HepG2 (cell line): ENCODE data around the gene PMS1. TPM values are rescaled to one million over a fixed set of nuclear protein-coding genes. Genes with fewer than 3 reads are reported as not detected.

Experiments
- ATAC-seq: fragments of 200-7000 bp; cut with Tn5 transposase; 3 replicates; pipeline ENCODE4 v1.9.1; 2020; ENCODE audit warnings: mild to moderate bottlenecking, moderate library complexity
- BruUV-seq: library from RNA; stranded (reverse); fragments of 400-500 nt; replicated peaks from 2 replicates; lab custom pipeline; 2021; lab: Mats Ljungman, UMichigan
- CTCF ChIA-PET: fragments of 300-600 bp; formaldehyde crosslinking; extraction: SDS; loops from one replicate; lab custom pipeline; 2021; ENCODE audit warnings: low total read pairs, inconsistent platforms, low intra/inter-chr PET ratio; lab: Yijun Ruan, JAX
- POLR2A ChIA-PET: fragments of 350-600 bp; sonication (Branson Sonifier 250); formaldehyde crosslinking; loops from one replicate; lab custom pipeline; 2020; ENCODE audit warnings: antibody characterized with exemption, inconsistent platforms; lab: Yijun Ruan, JAX
- DNase-seq: peaks from one replicate; pipeline ENCODE4 v3.0.0-alpha.2; 2015; ENCODE audit warnings: low spot score
- FAIRE-seq: peaks from 3 replicates; lab custom pipeline; 2011; peaks lifted over from hg19 to GRCh38; lab: Jason Lieb, UNC
- H2AFZ ChIP-seq: one replicate; pipeline ENCODE4 v1.6.1; 2011; ENCODE audit warnings: low read length, inconsistent platforms
- H3K27ac ChIP-seq: fragments of 300-600 bp; 3 replicates; pipeline ENCODE4 v1.8.0; 2011; ENCODE audit warnings: mixed run types, mild to moderate bottlenecking, mixed read lengths, low read length, inconsistent platforms; ENCODE audit not compliant: insufficient read depth; ENCODE audit errors: extremely low read length
- H3K27me3 ChIP-seq, 2 experiments: fragments of 200-600 bp in 1 of 2; 2 replicates in 1 of 2; 3 replicates in 1 of 2; pipeline versions ENCODE4 v1.6.0 to v1.8.0; 2011; ENCODE audit warnings: low read length in 2 of 2, mild to moderate bottlenecking in 2 of 2, moderate library complexity in 2 of 2, inconsistent platforms in 1 of 2; ENCODE audit not compliant: insufficient read depth in 2 of 2, control insufficient read depth in 1 of 2
- H3K36me3 ChIP-seq, 2 experiments: fragments of 200-600 bp in 1 of 2; replicated peaks in 1 of 2; 2 replicates in 1 of 2; 3 replicates in 1 of 2; pipeline versions ENCODE4 v1.5.1 to v1.8.0; 2011; ENCODE audit warnings: low read length in 2 of 2, inconsistent platforms in 1 of 2; ENCODE audit not compliant: insufficient read depth in 2 of 2, control insufficient read depth in 1 of 2
- H3K4me1 ChIP-seq: 2 replicates; pipeline ENCODE4 v1.5.1; 2012; ENCODE audit warnings: low read length, inconsistent platforms; ENCODE audit not compliant: insufficient read depth
- H3K4me2 ChIP-seq: 2 replicates; pipeline ENCODE4 v1.6.0; 2011; ENCODE audit warnings: low read depth, low read length, inconsistent platforms
- H3K4me3 ChIP-seq, 3 experiments: fragments of 200-600 bp in 1 of 3; sonication (generic), shearing (Covaris generic) in 1 of 3; replicated peaks in 1 of 3; 2 replicates each; pipeline ENCODE4 v1.5.1; 2011 to 2016; ENCODE audit warnings: low read length in 3 of 3, inconsistent platforms in 2 of 3, low read depth in 2 of 3, mild to moderate bottlenecking in 2 of 3, control low read depth in 1 of 3, mixed read lengths in 1 of 3; ENCODE audit not compliant: insufficient read depth in 1 of 3
- H3K79me2 ChIP-seq: one replicate; pipeline ENCODE4 v1.6.1; 2011; ENCODE audit warnings: low read length, inconsistent platforms; ENCODE audit not compliant: insufficient read depth
- H3K9ac ChIP-seq: 2 replicates; pipeline ENCODE4 v1.6.0; 2011; ENCODE audit warnings: mild to moderate bottlenecking, low read depth, low read length, inconsistent platforms; ENCODE audit not compliant: insufficient read depth
- H3K9me3 ChIP-seq: 2 replicates; pipeline ENCODE4 v1.5.1; 2012; ENCODE audit warnings: mild to moderate bottlenecking, low read length
- H4K20me1 ChIP-seq: 2 replicates; pipeline ENCODE4 v1.6.0; 2011; ENCODE audit warnings: inconsistent platforms, mild to moderate bottlenecking, low read length, moderate library complexity; ENCODE audit not compliant: insufficient read depth
- ARHGAP35 ChIP-seq: sonication (generic); formaldehyde crosslinking; IDR thresholded peaks from 2 replicates; pipeline ENCODE4 v1.9.0; 2022; ENCODE audit warnings: mild to moderate bottlenecking, inconsistent platforms, moderate library complexity, missing genetic modification reagents, borderline replicate concordance
- BCL6 ChIP-seq: IDR thresholded peaks from 2 replicates; pipeline ENCODE4 v1.6.1; 2016; ENCODE audit warnings: missing genetic modification reagents, missing compliant biosample characterization
- MTF1 ChIP-seq: sonication (generic); formaldehyde crosslinking; IDR thresholded peaks from 2 replicates; pipeline ENCODE4 v1.5.0; 2020; ENCODE audit warnings: missing genetic modification reagents
- RBM22 ChIP-seq: fragments of 200-400 bp; formaldehyde crosslinking; optimal IDR thresholded peaks from 2 replicates; pipeline ENCODE3; 2017; ENCODE audit warnings: mild to moderate bottlenecking, low read length, moderate library complexity
- SALL1 ChIP-seq: sonication (generic); formaldehyde crosslinking; IDR thresholded peaks from 2 replicates; pipeline ENCODE4 v1.8.0; 2022; ENCODE audit warnings: mild to moderate bottlenecking, missing genetic modification reagents
- SP5 ChIP-seq: IDR thresholded peaks from 2 replicates; pipeline ENCODE4 v1.6.1; 2016; ENCODE audit warnings: low read depth, borderline replicate concordance
- ZNF644 ChIP-seq: IDR thresholded peaks from 2 replicates; pipeline ENCODE4 v1.6.1; 2016; ENCODE audit warnings: low read depth
- WGBS: methylation state at CpG from one replicate; pipeline ENCODE4 v1.1.6; 2017; ENCODE audit warnings: low lambda C conversion rate; 5-methylcytosine and 5-hydroxymethylcytosine counted together
- in situ Hi-C: cut with HindIII; loops from 2 replicates; pipeline ENCODE4 v1.10.0; 2017; ENCODE audit warnings: low pct_unique_long_range_greater_than_20kb; ENCODE audit not compliant: extremely low pct_ligation_motif_present
- intact Hi-C: fragments of 100-400 bp; cut with micrococcal nuclease; formaldehyde crosslinking; loops from one replicate; pipeline ENCODE4 v1.10.0; 2022; ENCODE audit not compliant: unreplicated experiment
- polyA plus RNA-seq, 8 experiments: library from polyadenylated mRNA; depleted of rRNA in 3 of 8; stranded (reverse) in 7 of 8; unstranded in 1 of 8; fragments of >200 nt; fragmentation: Illumina TruSeq in 4 of 8; extraction: Trizol in 4 of 8; gene quantifications; 2 replicates each; pipeline versions ENCODE4 v1.2.1 to v1.2.3, GENCODE V29; 2011 to 2016; ENCODE audit warnings: low read depth in 4 of 8, missing spikeins in 1 of 8, mixed read lengths in 1 of 8; ENCODE audit not compliant: insufficient read depth in 1 of 8
- total RNA-seq, 5 experiments: library from RNA; depleted of rRNA; stranded (reverse); fragments of >200 nt; fragmentation: Illumina TruSeq; extraction: Trizol; gene quantifications; 2 replicates each; pipeline ENCODE4 v1.2.3, GENCODE V29; 2016; ENCODE audit warnings: low read depth in 1 of 5
- TF ChIP-seq, protein P1 (sequence below): sonication (generic); formaldehyde crosslinking; IDR thresholded peaks from 2 replicates; pipeline ENCODE4 v1.4.0; 2020; ENCODE audit warnings: missing genetic modification reagents

The PMS1 gene
- total and polyA plus RNA-seq, 2 of the 13 experiments (the other 11 are each of a cell fraction or from before 2014, with no cell fraction given) = 14.6 to 39.9 TPM

DNA sequence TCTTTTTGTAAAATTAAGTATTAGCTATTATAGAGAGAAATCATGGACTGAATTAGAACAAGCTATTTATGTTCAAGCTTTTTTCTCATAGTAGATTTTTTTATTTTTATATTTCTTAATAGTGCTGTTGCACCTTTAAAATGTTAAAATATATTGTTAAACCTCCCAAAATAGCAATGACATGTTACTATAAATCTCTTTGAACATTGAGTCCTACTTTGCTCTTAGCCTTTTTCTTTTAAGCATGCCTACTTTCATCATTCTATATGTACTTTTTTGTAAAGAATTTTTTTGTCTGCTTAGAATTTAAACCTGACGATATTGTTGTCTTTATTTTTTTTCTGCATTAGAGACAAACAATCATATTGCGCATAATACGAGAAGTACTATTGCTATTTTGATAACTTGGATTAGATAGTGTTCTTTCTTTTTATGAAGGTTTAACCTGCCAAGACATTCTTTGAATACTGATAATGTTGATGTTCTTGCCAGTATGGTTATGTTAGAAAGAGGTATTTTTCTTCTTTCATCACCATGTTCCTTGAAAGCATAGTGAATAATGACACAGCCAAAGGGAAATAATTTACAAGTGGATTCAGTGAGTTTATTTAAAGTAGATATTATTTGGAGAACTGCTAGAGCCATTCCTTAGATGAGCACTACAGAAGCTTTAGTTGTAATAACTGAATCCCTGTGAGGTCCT is 40.6 kb downstream of the PMS1 start:
- Histone ChIP-seq H3K9me3 (no peaks in the 10 kb centered on the region), H2AFZ (no peak overlapping the region), H3K4me3 (no peak overlapping the region), H3K4me1 (no peaks in the 10 kb centered on the region), H3K4me2 (no peak overlapping the region), H3K27ac (no peak overlapping the region), H3K79me2 (no peaks in the 10 kb centered on the region), H4K20me1 (no peaks in the 10 kb centered on the region), H3K36me3 (peaks cover 4 to 25% of the 10 kb centered on the region in 2 experiments), H3K27me3 (no peaks in the 10 kb centered on the region), H3K9ac (no peak overlapping the region)
- ChIA-PET POLR2A (no interaction called here), CTCF (no interaction called here)
- WGBS = 98% methylated on average over 3 of the region's 3 CpGs
- ATAC-seq = no peak
- no peak for DNase-seq
- intact Hi-C loops (no loop called here), in situ Hi-C loops (no loop called here)
- BruUV-seq = no TSS peak
- FAIRE-seq = no peak
- TF ChIP-seq SALL1 (CRISPR knock-in tag) (no peak), BCL6 (CRISPR knock-in tag) (0 out of 2 replicates have a peak, but pooled peaks have one; percentile 9), ZNF644 (CRISPR knock-in tag) (no peak)
- TF ChIP-seq, all 625 proteins: peak for 1

DNA sequence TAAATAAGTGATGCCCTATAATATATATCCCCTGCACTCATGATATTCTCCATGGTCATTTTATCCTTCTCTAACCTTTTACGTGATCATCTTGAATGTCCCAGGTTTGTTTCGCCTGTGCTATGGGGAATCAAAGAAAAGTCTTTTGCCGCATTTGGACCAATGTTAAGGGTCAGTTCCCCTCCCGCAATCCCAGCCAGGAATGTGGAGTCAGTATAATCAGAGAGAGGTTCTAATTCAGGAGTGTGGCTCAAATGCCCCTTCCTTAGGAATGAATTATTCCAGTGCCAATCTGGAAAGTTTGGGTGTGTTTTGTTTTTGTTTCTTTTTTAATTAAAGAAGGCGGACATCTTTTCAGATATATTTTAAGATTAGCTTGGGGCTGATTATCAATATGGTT is 41.8 kb downstream of the PMS1 start:
- no TSS peak for BruUV-seq
- CTCF ChIA-PET = no interaction called here
- peaks cover 2 to 21% of the 10 kb centered on the region in 2 experiments; a peak in 4 of 5 replicates for H3K36me3 ChIP-seq
- H2AFZ ChIP-seq = no peak overlapping the region
- no peak overlapping the region for H3K4me2 ChIP-seq
- POLR2A ChIA-PET = no interaction called here
- H3K9me3 ChIP-seq = no peaks in the 10 kb centered on the region
- no peaks in the 10 kb centered on the region for H3K4me1 ChIP-seq
- WGBS = 94% methylated on average over 5 of the region's 5 CpGs
- DNase-seq (no peak), FAIRE-seq (no peak), ATAC-seq (no peak)
- intact Hi-C loops = no loop called here
- no peak overlapping the region for H3K4me3 ChIP-seq
- H3K27me3 ChIP-seq = no peaks in the 10 kb centered on the region
- no peaks in the 10 kb centered on the region for H3K79me2 ChIP-seq
- no peaks in the 10 kb centered on the region for H4K20me1 ChIP-seq
- in situ Hi-C loops = no loop called here
- no peak overlapping the region for H3K9ac ChIP-seq
- no peak overlapping the region for H3K27ac ChIP-seq
- TF ChIP-seq, protein P1, sequence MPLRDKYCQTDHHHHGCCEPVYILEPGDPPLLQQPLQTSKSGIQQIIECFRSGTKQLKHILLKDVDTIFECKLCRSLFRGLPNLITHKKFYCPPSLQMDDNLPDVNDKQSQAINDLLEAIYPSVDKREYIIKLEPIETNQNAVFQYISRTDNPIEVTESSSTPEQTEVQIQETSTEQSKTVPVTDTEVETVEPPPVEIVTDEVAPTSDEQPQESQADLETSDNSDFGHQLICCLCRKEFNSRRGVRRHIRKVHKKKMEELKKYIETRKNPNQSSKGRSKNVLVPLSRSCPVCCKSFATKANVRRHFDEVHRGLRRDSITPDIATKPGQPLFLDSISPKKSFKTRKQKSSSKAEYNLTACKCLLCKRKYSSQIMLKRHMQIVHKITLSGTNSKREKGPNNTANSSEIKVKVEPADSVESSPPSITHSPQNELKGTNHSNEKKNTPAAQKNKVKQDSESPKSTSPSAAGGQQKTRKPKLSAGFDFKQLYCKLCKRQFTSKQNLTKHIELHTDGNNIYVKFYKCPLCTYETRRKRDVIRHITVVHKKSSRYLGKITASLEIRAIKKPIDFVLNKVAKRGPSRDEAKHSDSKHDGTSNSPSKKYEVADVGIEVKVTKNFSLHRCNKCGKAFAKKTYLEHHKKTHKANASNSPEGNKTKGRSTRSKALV = no peak
- TF ChIP-seq RBM22 = no peak
- TF ChIP-seq SP5 (CRISPR knock-in tag) = no peak
- no peak for TF ChIP-seq ARHGAP35 (CRISPR knock-in tag)
- no peak for TF ChIP-seq MTF1 (CRISPR knock-in tag)
